HL-60 (cell line): Measurements from ENCODE around the gene MRPL21.

ENCODE experiments used
- CTCF ChIP-seq: IDR thresholded peaks from one replicate; pipeline ENCODE4 v1.5.1; 2011; ENCODE audit warnings: low read length, control low read depth, inconsistent platforms; ENCODE audit not compliant: insufficient read depth
- POLR2AphosphoS5 ChIP-seq: IDR thresholded peaks from 2 replicates; pipeline ENCODE4 v1.6.1; 2012; ENCODE audit warnings: low read depth

GRCh38 chr11:68905421-68906360 is 2.1 kb upstream of the MRPL21 start:
- TF ChIP-seq CTCF, result no peak
- no peak for TF ChIP-seq POLR2AphosphoS5
